H1 (cell line): ENCODE data around the gene RPL32. TPM values are rescaled to one million over a fixed set of nuclear protein-coding genes. Genes with fewer than 3 reads are reported as not detected.

Source experiments
- BCL11A ChIP-seq, 2 experiments: IDR thresholded peaks; one replicate each; pipeline ENCODE4 v1.6.1; 2011; ENCODE audit warnings: low read depth in 2 of 2, low read length in 2 of 2, mild to moderate bottlenecking in 2 of 2
- EZH2 ChIP-seq: fragments of 200-600 bp; sonication (generic); IDR thresholded peaks from 2 replicates; pipeline ENCODE4 v1.7.1; 2012; ENCODE audit warnings: low read depth, mild to moderate bottlenecking, moderate library complexity, low read length, inconsistent platforms; ENCODE audit not compliant: severe bottlenecking
- GTF2F1 ChIP-seq: IDR thresholded peaks from 2 replicates; pipeline ENCODE4 v1.6.1; 2012; ENCODE audit warnings: low read depth, low read length, improper control_type of control experiment, borderline replicate concordance
- HDAC2 ChIP-seq, 2 experiments: fragments of 300-600 bp in 1 of 2; sonication (generic) in 1 of 2; IDR thresholded peaks; 2 replicates each; pipeline ENCODE4 v1.6.1; 2011 to 2012; ENCODE audit warnings: low read depth in 2 of 2, low read length in 2 of 2, mild to moderate bottlenecking in 2 of 2, moderate library complexity in 2 of 2, borderline replicate concordance in 1 of 2, inconsistent platforms in 1 of 2
- NRF1 ChIP-seq: IDR thresholded peaks from 2 replicates; pipeline ENCODE4 v1.6.1; 2011; ENCODE audit warnings: mild to moderate bottlenecking, low read depth, low read length, improper control_type of control experiment
- SIN3A ChIP-seq, 2 experiments: IDR thresholded peaks in 1 of 2; conservative IDR thresholded peaks in 1 of 2; 2 replicates each; pipeline ENCODE4 v1.6.1; 2011 to 2012; ENCODE audit warnings: low read length in 2 of 2, improper control_type of control experiment in 1 of 2, low read depth in 1 of 2, mild to moderate bottlenecking in 1 of 2
- SIRT6 ChIP-seq: IDR thresholded peaks from one replicate; pipeline ENCODE4 v1.7.1; 2012; ENCODE audit warnings: low read length, inconsistent platforms
- polyA plus RNA-seq, 7 experiments: library from polyadenylated mRNA; depleted of rRNA in 3 of 7; stranded (reverse) in 5 of 7; unstranded in 2 of 7; fragments of >200 nt in 5 of 7; fragments of 200-250 nt in 2 of 7; gene quantifications; 1 replicate in 5 of 7; 2 replicates in 1 of 7; 4 replicates in 1 of 7; pipeline versions ENCODE4 v1.2.1 to v1.2.3, GENCODE V29; 2011 to 2013; ENCODE audit warnings: missing spikeins in 2 of 7, mixed read lengths in 2 of 7
- total RNA-seq: library from RNA; stranded (reverse); fragmentation: NEBNext Ultra II Directional; extraction: Animal tissue kit (Norgen Biotek cat#: 25700); gene quantifications from 2 replicates; pipeline ENCODE4 v1.2.1, GENCODE V29; 2021

Gene RPL32
- total and polyA plus RNA-seq, 2 of the 8 experiments (the other 6 are each of a cell fraction or from before 2014, with no cell fraction given) = 1,443 to 2,043 TPM

GRCh38 chr3:12885583-12885930 lies 44.2 kb upstream of the RPL32 start (continued):
- TF ChIP-seq SIN3A (conservative IDR thresholded peaks at IDR 0.05 in 1 of 2, IDR thresholded peaks at IDR 0.05 in 1 of 2; ENCODE audit: low read depth in 1 of 2, low read length in 2 of 2) (no peak), SIRT6 (no peak), BCL11A (IDR thresholded peaks at IDR 0.05; ENCODE audit: low read depth in 2 of 2, low read length in 2 of 2) (no peak), HDAC2 (IDR thresholded peaks at IDR 0.05; ENCODE audit: borderline replicate concordance in 1 of 2, low read depth in 2 of 2, low read length in 2 of 2) (no peak), GTF2F1 (no peak), EZH2 (no peak), NRF1 (no peak)
